Glutamatergic neuron (in vitro differentiated cells): ENCODE results near the gene TPO. TPM values are rescaled to one million over a fixed set of nuclear protein-coding genes. Genes with fewer than 3 reads are reported as not detected.

Experiments used
- DNase-seq: peaks from one replicate; pipeline ENCODE4 v3.0.0; 2022
- H3K27ac Mint-ChIP-seq: one replicate; pipeline ENCODE4 v1.8.0; 2020; ENCODE audit warnings: mild to moderate bottlenecking, mixed read lengths, inconsistent platforms; ENCODE audit not compliant: unreplicated experiment
- H3K27me3 Mint-ChIP-seq: one replicate; pipeline ENCODE4 v1.8.0; 2020; ENCODE audit warnings: mild to moderate bottlenecking, moderate library complexity, mixed read lengths, inconsistent platforms; ENCODE audit not compliant: unreplicated experiment
- H3K36me3 Mint-ChIP-seq: one replicate; pipeline ENCODE4 v1.8.0; 2020; ENCODE audit warnings: mild to moderate bottlenecking, mixed read lengths, inconsistent platforms; ENCODE audit not compliant: unreplicated experiment
- H3K4me1 Mint-ChIP-seq: one replicate; pipeline ENCODE4 v1.8.0; 2020; ENCODE audit warnings: mild to moderate bottlenecking, low read depth, mixed read lengths, inconsistent platforms; ENCODE audit not compliant: unreplicated experiment
- H3K4me3 Mint-ChIP-seq: one replicate; pipeline ENCODE4 v1.8.0; 2020; ENCODE audit warnings: mild to moderate bottlenecking, mixed read lengths, inconsistent platforms; ENCODE audit not compliant: unreplicated experiment
- H3K9me3 Mint-ChIP-seq: one replicate; pipeline ENCODE4 v1.8.0; 2020; ENCODE audit warnings: mild to moderate bottlenecking, moderate library complexity, mixed read lengths, inconsistent platforms; ENCODE audit not compliant: unreplicated experiment
- total RNA-seq: library from RNA; stranded (reverse); fragmentation: NEBNext Ultra II Directional; extraction: Animal tissue kit (Norgen Biotek cat#: 25700); gene quantifications from one replicate; pipeline ENCODE4 v1.2.1, GENCODE V29; 2021; ENCODE audit not compliant: unreplicated experiment
- TF ChIP-seq, protein P1 (sequence below): fragments of 200-600 bp; sonication (generic); IDR thresholded peaks from one replicate; pipeline ENCODE4 v1.5.0; 2021; ENCODE audit not compliant: partially characterized antibody, unreplicated experiment

Gene TPO
- total RNA-seq, 1 donor from 2014 or later = not detected

GRCh38 chr2:1584051-1584531, 170.8 kb downstream of the TPO start:
- Mint-ChIP-seq H3K27ac (no peak overlapping the region), H3K27me3 (no peaks in the 10 kb centered on the region), H3K36me3 (peaks cover 5% of the 10 kb centered on the region), H3K4me3 (no peak overlapping the region), H3K9me3 (no peaks in the 10 kb centered on the region), H3K4me1 (peaks cover 5% of the 10 kb centered on the region)
- TF ChIP-seq, protein P1, sequence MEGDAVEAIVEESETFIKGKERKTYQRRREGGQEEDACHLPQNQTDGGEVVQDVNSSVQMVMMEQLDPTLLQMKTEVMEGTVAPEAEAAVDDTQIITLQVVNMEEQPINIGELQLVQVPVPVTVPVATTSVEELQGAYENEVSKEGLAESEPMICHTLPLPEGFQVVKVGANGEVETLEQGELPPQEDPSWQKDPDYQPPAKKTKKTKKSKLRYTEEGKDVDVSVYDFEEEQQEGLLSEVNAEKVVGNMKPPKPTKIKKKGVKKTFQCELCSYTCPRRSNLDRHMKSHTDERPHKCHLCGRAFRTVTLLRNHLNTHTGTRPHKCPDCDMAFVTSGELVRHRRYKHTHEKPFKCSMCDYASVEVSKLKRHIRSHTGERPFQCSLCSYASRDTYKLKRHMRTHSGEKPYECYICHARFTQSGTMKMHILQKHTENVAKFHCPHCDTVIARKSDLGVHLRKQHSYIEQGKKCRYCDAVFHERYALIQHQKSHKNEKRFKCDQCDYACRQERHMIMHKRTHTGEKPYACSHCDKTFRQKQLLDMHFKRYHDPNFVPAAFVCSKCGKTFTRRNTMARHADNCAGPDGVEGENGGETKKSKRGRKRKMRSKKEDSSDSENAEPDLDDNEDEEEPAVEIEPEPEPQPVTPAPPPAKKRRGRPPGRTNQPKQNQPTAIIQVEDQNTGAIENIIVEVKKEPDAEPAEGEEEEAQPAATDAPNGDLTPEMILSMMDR = no peak
- DNase-seq = no peak

GRCh38 chr2:1584691-1585485, 171.6 kb downstream of the TPO start:
- DNase-seq = no peak
- H3K9me3 Mint-ChIP-seq = no peaks in the 10 kb centered on the region
- no peak overlapping the region for H3K4me3 Mint-ChIP-seq
- H3K27ac Mint-ChIP-seq = no peak overlapping the region
- TF ChIP-seq, protein P1 = no peak
- H3K36me3 Mint-ChIP-seq = peaks cover 5% of the 10 kb centered on the region
- no peaks in the 10 kb centered on the region for H3K27me3 Mint-ChIP-seq
- peaks cover 7% of the 10 kb centered on the region for H3K4me1 Mint-ChIP-seq

GRCh38 chr2:1585635-1586034, 172.4 kb downstream of the TPO start:
- H3K9me3 Mint-ChIP-seq = peaks cover 2% of the 10 kb centered on the region

DNA sequence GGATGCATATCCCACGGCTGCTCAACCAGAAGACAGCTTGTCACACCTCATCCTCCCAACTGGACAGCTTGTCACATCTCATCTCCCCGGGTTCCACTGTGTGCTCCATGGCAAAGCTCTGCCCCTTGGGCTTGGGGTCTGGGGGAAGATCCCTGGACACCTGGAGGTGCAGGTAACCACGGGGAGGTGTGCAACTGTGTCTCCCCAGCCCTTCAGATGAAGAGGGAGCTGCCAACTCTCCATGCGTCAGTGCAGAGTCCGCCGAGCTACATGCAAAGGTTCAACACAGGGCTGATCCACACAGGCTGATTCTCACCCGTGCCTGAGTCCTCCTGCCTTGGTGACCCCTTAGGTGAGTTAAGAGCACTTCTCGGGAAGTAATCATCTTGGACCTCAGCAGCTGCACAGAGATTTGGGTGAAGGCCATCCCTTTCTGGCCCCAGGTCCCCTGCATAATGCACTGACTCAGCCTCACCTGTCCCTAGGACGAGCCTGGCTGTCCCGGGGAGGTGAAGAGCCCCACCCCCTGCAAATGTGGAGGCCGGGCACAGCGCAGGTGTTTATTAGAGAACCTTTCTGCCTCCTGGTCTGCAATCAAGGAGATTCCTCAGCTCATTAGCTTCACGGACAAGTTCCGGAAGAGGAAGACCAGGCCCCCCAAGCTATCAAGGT, 173.1 kb downstream of the TPO start:
- H3K36me3 Mint-ChIP-seq = peaks cover 5% of the 10 kb centered on the region
- H3K27me3 Mint-ChIP-seq = peaks cover 6% of the 10 kb centered on the region
- TF ChIP-seq, protein P1 = no peak
- peaks cover 18% of the 10 kb centered on the region for H3K4me1 Mint-ChIP-seq
- H3K9me3 Mint-ChIP-seq = peaks cover 8% of the 10 kb centered on the region
- H3K27ac Mint-ChIP-seq = no peak overlapping the region
- DNase-seq = no peak
- no peak overlapping the region for H3K4me3 Mint-ChIP-seq

More at GRCh38 chr2:1585635-1586034, 172.4 kb downstream of the TPO start:
- H3K27me3 Mint-ChIP-seq = no peaks in the 10 kb centered on the region
- H3K27ac Mint-ChIP-seq = no peak overlapping the region
- peaks cover 5% of the 10 kb centered on the region for H3K36me3 Mint-ChIP-seq
- TF ChIP-seq, protein P1 = no peak
- no peak for DNase-seq
- peaks cover 11% of the 10 kb centered on the region for H3K4me1 Mint-ChIP-seq
- H3K4me3 Mint-ChIP-seq = no peak overlapping the region
